ENCODE data around the gene DYNC1I1. TPM values are rescaled to one million over a fixed set of nuclear protein-coding genes. Genes with fewer than 3 reads are reported as not detected.

Gene DYNC1I1
- polyA plus RNA-seq, 12 donors, result 0.39 to 1.3 (median 0.83) TPM; not detected in 2

GRCh38 chr7:96136600-96137239, 364.4 kb downstream of the DYNC1I1 start:
- no peak for DNase-seq

GRCh38 chr7:96143495-96144259, 371.3 kb downstream of the DYNC1I1 start:
- no peak for DNase-seq

DNA sequence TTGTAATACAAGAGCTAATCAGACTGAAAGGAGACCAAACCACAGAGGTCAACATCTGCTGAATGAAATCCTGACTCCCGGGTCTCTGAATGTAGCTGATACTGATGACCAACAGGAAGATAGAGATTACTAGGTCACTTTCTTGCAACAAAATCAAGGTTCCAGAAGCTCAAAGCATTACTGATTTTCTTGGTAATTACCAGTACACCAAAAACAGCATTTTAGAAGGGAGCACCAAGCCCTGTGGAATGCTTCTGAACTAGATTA, 371.8 kb downstream of the DYNC1I1 start:
- no peak for DNase-seq

Other genes starting within 250 kb of the DYNC1I1 start
- gene PDK4, start 176.0 kb upstream of the DYNC1I1 start, polyA plus RNA-seq (ENCODE audit: insufficient read length in 12 of 12), result 10 to 100 TPM in 10 of 12 donors, 1 to 10 TPM in 1, not detected in 1; 9.9 to 26.3 (median 15.3) TPM

All from muscle of arm (tissue), 12 donors.